ENCODE results near the gene TEAD1.
"Not testable (repeated sequence)": the region's sequence is repeated elsewhere in the genome, so short reads cannot be mapped to it uniquely, and the experiment has no call there.

The TEAD1 gene

DNA sequence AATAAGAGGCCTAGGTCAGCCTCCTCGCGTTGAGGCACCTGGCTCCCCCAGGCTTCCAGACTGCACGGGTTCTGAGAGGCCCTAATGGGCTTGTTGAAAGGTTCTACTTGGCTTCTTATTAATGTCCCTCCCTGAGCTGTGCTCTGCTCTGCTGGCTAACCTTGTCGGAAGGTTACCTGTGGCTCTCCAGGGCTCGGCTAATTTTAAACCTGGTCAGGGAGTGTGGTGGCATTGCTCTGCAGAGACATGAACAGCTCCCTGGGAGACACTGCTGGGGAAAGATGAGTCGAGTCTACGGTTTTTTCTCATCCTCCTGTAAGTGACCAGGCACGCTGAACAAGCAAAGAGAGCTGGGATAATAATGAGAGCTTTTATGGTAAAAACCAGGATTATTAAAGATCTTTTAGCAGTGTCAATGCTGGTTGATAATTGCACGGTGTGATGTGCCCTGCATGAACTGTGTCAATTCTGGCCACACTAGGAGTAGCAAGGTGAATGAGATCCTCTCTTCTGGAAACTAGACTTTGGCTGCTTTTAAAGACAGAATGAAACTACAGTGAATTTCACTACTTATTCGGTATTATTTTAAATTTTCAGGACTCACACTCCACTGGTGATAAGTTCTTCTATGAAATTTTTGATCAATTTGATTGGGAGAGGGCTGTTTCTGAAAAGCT, 70.7 kb downstream of the TEAD1 start:
- no peak for DNase-seq

- DNase-seq, result no peak
Observed at GRCh38 chr11:12745787-12746186, 71.6 kb downstream of the TEAD1 start.

DNA sequence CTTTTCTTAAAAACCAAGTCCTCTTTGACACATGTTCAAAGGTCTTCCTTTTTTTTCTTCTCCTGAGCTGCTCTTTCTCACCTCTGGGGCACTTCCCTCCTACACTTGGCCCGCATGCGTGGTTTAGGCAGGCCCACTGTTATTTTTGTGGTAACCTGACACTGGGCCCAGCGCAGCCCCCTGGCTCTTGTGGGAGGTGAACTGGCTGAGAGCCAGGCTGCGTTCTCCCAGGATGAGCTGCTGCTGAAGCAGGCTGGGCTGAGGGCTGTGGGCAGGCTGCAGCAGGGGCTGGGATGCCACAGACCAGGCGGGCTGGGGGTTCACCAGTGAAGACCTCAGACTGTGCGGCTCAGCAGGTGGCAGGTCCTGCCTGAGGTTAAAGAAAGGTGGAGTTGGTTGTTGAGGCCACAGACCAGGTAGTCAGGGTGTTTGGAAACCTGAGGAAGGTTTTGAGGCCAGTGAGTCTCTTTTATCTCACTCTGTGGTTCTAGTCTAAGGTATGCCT, 72.4 kb downstream of the TEAD1 start:
- DNase-seq, result peak; percentile 95

DNA sequence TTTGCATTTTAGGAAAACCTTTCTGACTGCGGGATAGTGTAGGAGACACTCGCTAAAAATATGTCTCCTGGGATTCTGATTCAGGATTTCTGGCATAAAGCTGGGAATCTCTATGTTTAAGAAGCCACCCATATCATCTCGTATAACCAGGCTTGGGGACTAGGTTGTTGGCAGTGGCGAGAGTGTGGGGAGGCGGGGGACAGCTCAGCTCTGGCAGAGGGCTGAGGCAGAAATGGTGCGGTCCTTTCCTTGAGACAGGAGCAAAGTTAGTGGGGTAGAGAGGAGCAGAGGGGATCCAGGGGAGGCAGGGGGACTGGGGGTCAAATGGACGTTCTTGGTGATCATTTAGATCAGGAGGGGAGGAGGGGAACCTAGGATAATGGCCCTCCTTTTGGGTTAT, 74.3 kb downstream of the TEAD1 start:
- no peak for DNase-seq

- no peak for DNase-seq
Observed at GRCh38 chr11:12749442-12749841, 75.2 kb downstream of the TEAD1 start.

DNA sequence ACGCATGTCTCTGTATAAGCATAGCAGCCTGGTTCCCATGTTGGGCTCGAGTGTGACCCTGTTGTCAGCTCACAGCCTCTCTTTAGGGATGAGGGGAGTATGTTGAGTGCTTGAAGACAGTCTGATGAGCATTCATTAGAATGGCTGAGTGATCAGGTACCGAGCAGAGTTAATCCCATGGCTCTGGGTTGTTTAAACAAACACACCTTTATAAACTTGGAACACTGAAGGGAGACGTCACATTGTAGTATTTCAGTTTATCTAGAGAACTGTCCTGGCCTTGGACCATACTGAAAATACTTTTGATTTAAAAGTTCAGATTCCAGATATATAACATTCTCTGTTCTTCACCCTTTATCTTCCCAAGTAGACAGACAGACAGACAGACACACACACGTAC, 76.0 kb downstream of the TEAD1 start:
- DNase-seq, result no peak

GRCh38 chr11:12752868-12753524, 78.8 kb downstream of the TEAD1 start:
- DNase-seq, result no peak

GRCh38 chr11:12754021-12754420, 79.8 kb downstream of the TEAD1 start:
- no peak for DNase-seq

DNA sequence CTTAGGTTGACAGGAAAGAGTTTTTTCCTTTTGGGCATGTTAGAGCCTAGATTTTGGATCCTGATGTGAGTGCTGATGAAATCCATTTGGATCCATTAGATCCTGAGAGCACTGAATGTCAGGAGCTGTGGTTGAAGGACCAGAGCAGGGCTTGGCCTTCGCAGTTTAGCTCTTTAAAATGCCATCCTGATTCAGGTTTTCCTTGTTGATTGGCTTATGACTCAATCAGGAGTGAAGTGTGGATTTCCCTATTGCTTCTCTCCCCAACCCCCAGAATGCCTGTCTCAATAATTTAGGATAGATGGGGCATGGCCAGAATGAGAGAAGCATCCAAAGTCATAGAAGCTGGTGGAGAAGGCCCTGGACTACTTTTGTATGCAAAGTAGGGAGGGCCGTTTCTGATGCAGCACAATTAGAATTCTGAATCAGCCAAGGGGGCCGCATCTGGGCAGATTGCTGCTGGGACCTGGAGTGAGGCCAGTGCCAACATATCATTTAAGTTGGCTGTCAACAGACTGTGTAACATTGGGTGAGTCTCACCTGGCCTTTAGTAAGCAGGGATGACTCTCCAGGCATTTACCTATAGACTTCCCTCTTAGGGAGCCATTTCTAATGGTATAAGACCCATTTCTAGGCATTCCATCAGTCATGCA, 80.5 kb downstream of the TEAD1 start:
- DNase-seq, result no peak

DNA sequence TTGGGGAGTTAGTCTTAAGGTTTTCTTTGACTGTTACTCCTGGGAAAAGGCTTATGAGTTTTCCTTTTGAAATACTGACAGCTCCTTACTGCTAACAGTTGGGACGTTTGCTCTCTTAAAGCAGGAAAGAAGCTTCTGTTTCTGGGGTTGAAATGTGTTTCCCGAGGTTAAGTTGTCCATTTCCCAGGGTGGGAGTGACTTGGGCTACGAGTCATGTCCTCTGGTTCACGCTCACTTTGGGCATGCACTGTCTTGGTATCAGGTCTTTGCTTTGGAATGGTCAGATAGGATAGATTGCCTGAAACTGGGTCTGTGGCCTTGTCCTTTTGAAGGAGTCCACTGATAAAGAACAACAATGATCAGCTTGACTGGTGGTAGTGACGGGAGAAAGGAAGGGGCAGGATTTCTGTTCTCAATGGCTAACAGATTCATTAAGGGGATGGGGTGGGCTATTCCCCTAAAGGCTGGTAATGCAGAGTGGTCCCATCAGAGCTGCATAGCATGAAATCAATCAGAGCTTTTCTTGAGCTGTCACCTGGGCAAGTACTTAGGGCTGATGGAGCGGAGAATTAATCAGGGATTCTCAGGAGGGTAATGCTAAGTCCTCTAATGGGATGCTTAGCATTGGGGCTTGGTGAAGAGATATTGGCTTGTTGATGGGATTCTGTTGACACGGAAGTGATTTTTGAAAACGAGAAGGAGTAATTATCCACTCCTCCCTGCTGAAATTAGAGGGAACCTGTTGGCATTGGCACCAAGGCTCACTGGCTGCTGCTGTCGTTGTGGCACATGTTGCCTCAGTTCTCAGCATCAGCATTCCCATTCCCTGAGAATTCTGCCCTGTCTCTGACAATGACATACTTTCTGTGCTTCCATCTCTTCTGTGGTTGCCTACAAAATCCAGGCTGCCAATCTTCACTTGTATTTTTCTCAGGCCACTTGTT, 81.6 kb downstream of the TEAD1 start:
- peak; percentile 43 for DNase-seq

- DNase-seq, result no peak
Observed at GRCh38 chr11:12756454-12756806, 82.2 kb downstream of the TEAD1 start.

- DNase-seq, result no peak
Observed at GRCh38 chr11:12756867-12757266, 82.6 kb downstream of the TEAD1 start.

DNA sequence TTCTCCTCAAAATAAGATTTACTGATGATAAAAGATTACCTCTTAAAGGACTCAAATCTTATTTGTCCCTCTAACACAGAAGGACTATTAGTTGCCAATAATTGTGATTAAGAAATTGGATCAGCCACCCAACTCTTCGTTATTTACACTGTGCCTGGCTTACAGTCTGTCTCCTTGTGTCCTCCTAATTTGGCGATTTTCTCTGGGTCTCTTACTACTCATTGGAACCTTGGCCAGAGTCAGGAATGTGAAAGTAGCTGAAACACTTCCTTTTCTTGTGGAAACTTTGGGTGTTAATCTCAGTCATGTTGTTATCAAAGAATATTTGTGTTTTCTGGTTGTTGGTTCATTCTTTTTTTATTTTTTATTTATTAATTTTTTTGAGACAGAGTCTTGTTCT, 83.2 kb downstream of the TEAD1 start:
- no peak for DNase-seq

- not testable (repeated sequence) for DNase-seq
Observed at GRCh38 chr11:12758117-12758516, 83.9 kb downstream of the TEAD1 start.

DNA sequence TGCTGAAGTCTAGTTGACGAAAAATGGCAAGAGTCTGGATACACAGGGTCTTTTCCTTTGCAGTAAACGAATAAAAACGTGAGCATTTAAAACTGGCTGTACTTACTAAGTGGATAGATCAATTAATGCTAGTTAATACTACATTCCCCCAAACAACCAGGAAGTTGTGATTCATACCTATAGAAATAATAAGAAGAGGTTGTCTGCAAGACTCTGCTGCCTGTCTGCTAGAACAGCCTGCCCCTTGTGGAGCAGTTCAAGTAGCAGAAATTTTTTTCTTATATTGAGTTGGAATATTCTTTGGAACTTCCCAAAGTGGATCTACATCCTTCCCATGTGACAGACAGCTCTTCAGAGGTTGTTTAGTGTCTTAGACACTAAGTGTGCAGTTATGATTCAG, 86.8 kb downstream of the TEAD1 start:
- no peak for DNase-seq

DNA sequence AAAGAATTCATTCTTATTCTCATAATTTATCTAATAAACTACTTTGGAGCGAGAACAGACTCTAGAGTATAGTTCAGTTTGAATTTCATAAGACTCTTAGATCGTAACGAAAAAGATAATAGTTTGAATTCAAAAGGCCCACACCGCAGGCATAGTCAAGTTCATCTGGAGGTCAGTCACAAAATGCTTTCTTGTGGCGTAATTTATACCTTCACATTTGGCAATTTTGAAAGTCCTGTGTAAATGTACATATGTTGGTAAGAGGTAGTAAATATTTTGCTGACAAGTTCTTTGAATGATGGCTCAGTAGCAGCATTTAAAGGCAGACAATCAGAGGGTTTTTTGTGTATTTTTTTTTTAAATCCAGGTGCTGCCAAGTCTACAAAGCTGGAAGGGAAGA, 88.1 kb downstream of the TEAD1 start:
- DNase-seq, result peak; percentile 58

GRCh38 chr11:12762696-12763324, 88.6 kb downstream of the TEAD1 start:
- no peak for DNase-seq

- no peak for DNase-seq
Observed at GRCh38 chr11:12764187-12764914, 90.1 kb downstream of the TEAD1 start.

- no peak for DNase-seq
Observed at GRCh38 chr11:12765428-12765827, 91.2 kb downstream of the TEAD1 start.

DNA sequence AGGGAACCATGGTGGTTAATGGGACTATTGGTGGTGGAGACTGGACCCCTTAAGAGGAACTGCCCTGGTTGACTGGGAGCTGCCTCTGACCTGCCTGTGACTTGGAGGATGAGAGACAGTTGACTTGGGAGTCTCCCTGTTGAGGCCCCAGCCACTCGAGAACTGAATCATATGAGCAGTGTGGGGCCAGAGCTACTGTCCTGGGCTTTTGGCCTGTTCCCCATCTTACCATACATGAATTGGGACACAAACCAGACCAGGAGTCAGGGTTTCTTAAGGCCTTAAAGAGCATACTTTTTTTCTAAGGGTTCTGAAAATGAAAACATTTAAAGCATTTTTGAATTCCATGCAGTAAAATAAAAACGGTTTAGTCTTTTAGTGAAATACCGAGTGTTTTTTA, 92.8 kb downstream of the TEAD1 start:
- DNase-seq, result no peak

DNA sequence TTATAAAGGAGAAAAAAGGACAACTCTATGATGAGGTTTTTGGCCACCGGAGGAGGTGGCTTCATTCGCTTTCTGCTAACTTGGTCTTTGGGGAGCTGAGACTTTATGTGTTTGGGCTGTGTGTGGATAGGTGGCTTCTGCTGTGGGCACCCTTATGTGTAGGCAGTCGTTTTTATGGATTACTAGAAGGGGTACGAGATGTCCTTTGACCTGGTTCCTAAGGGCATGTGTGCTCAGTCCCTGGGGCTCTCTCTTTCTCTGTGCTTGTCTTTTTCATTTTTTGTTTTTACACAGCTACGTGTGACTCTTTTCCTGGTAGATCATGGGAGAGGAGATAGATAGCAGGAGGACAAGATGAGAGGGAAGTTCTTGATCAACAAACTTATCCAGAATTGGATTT, 93.4 kb downstream of the TEAD1 start:
- no peak for DNase-seq
